IPS DF 4.7 (cell line): ENCODE results near the gene NECTIN4.
"Not testable (repeated sequence)": the region's sequence is repeated elsewhere in the genome, so short reads cannot be mapped to it uniquely, and the experiment has no call there.

Experiments
- DNase-seq: peaks from one replicate; pipeline ENCODE4 v3.0.0-alpha.2; 2013; ENCODE audit warnings: low spot score; ENCODE audit errors: extremely low read depth

NECTIN4 gene

GRCh38 chr1:161082996-161083747 is 6.2 kb downstream of the NECTIN4 start:
- no peak for DNase-seq

- no peak for DNase-seq
Observed at GRCh38 chr1:161082483-161082882, 6.9 kb downstream of the NECTIN4 start.

GRCh38 chr1:161081519-161081918 is 7.8 kb downstream of the NECTIN4 start:
- DNase-seq = no peak

GRCh38 chr1:161080441-161081405 is 8.6 kb downstream of the NECTIN4 start:
- no peak for DNase-seq

GRCh38 chr1:161079436-161080110 is 9.8 kb downstream of the NECTIN4 start:
- DNase-seq = no peak

- DNase-seq = no peak
Observed at GRCh38 chr1:161077426-161077825, 11.9 kb downstream of the NECTIN4 start.

- DNase-seq = no peak
Observed at GRCh38 chr1:161076410-161076809, 12.9 kb downstream of the NECTIN4 start.

- no peak for DNase-seq
Observed at GRCh38 chr1:161074676-161075368, 14.5 kb downstream of the NECTIN4 start.

- no peak for DNase-seq
Observed at GRCh38 chr1:161073474-161074121, 15.8 kb downstream of the NECTIN4 start.

GRCh38 chr1:161072751-161073449 is 16.5 kb downstream of the NECTIN4 start:
- no peak for DNase-seq

- DNase-seq = no peak
Observed at GRCh38 chr1:161071886-161072371, 17.4 kb downstream of the NECTIN4 start.

- no peak for DNase-seq
Observed at GRCh38 chr1:161070761-161071160, 18.6 kb downstream of the NECTIN4 start.

- no peak for DNase-seq
Observed at GRCh38 chr1:161069731-161070270, 19.6 kb downstream of the NECTIN4 start, which contains the start of gene ARHGAP30. Gene ARHGAP30, minus strand, starts transcription at chr1:161069891. Its CDS starts 267 bp downstream, at chr1:161069624.

GRCh38 chr1:161069241-161069640 is 20.1 kb downstream of the NECTIN4 start:
- DNase-seq = no peak

- DNase-seq = no peak
Observed at GRCh38 chr1:161068306-161069234, 20.8 kb downstream of the NECTIN4 start.

GRCh38 chr1:161066694-161067093 is 22.7 kb downstream of the NECTIN4 start:
- no peak for DNase-seq

GRCh38 chr1:161065681-161066080 is 23.7 kb downstream of the NECTIN4 start:
- DNase-seq = not testable (repeated sequence)

- DNase-seq = not testable (repeated sequence)
Observed at GRCh38 chr1:161063936-161064335, 25.4 kb downstream of the NECTIN4 start.
